AG08396 (cell line): ENCODE measurements around the gene GORASP2.

ENCODE experiments used
- DNase-seq: peaks from one replicate; pipeline ENCODE4 v3.0.0; 2012; ENCODE audit warnings: low spot score, mixed read lengths

The GORASP2 gene

GRCh38 chr2:170999654-171000053 lies 70.6 kb downstream of the GORASP2 start:
- no peak for DNase-seq

- DNase-seq: no peak
Observed at GRCh38 chr2:171004363-171004762, 75.3 kb downstream of the GORASP2 start.

- DNase-seq: no peak
Observed at GRCh38 chr2:171004833-171005232, 75.8 kb downstream of the GORASP2 start.

- no peak for DNase-seq
Observed at GRCh38 chr2:171008550-171009205, 79.6 kb downstream of the GORASP2 start.

- DNase-seq: no peak
Observed at GRCh38 chr2:171009386-171009785, 80.3 kb downstream of the GORASP2 start.

- no peak for DNase-seq
Observed at GRCh38 chr2:171013851-171014250, 84.8 kb downstream of the GORASP2 start.

GRCh38 chr2:171016125-171016524 lies 87.1 kb downstream of the GORASP2 start:
- DNase-seq: no peak
